ENCODE data around the gene FANCC. TPM values are rescaled to one million over a fixed set of nuclear protein-coding genes. Genes with fewer than 3 reads are reported as not detected.

The FANCC gene
- polyA plus RNA-seq, 1 of the 3 experiments (the other 2 are of a cell fraction), result 3.5 TPM

- Histone ChIP-seq H3K9me2 (no peaks in the 10 kb centered on the region), H3K27ac (ENCODE audit: low read depth in 2 of 2, low read length in 1 of 2) (no peak overlapping the region), H3K27me3 (ENCODE audit: insufficient read depth) (no peaks in the 10 kb centered on the region), H3K79me2 (ENCODE audit: insufficient read depth) (no peaks in the 10 kb centered on the region; the same call in 1 of the 2 replicates), H3K4me1 (ENCODE audit: control insufficient read depth in 1 of 2, insufficient read depth in 2 of 2, low read depth in 1 of 2, low read length in 1 of 2) (no peaks in the 10 kb centered on the region; a peak in 1 of 4 replicates), H2AFZ (ENCODE audit: low read depth) (no peak overlapping the region), H3K4me3 (ENCODE audit: low read depth in 2 of 2, low read length in 1 of 2) (no peak overlapping the region), H3F3A (replicated peaks; ENCODE audit: insufficient read depth) (no peaks in the 10 kb centered on the region), H3K9ac (no peak overlapping the region), H4K20me1 (ENCODE audit: insufficient read depth) (no peaks in the 10 kb centered on the region), H3K4me2 (no peak overlapping the region), H3K9me3 (0 out of 2 replicates have a peak, but pooled peaks cover 8% of the 10 kb centered on the region), H3K36me3 (replicated peaks in 1 of 2; ENCODE audit: control insufficient read depth in 1 of 2, insufficient read depth in 2 of 2, low read length in 1 of 2) (no peaks in the 10 kb centered on the region)
- ChIA-PET CTCF (no interaction called here), POLR2A (no interaction called here)
- no peak for DNase-seq
- 77% methylated on average over 1 of the region's 1 CpG for WGBS (ENCODE audit: low lambda C conversion rate)
- TF ChIP-seq PBX3 (IDR thresholded peaks at IDR 0.05) (no peak), RFX5 (IDR thresholded peaks at IDR 0.05; ENCODE audit: low read length) (no peak), NFIC (IDR thresholded peaks at IDR 0.05; ENCODE audit: borderline replicate concordance) (no peak), ELF1 (IDR thresholded peaks at IDR 0.05) (no peak), FOXJ3 (CRISPR knock-in tag; IDR thresholded peaks at IDR 0.05) (no peak)
Measured at GRCh38 chr9:95285307-95285706, 32.2 kb downstream of the FANCC start.

GRCh38 chr9:95284162-95285080, 33.1 kb downstream of the FANCC start:
- no peaks in the 10 kb centered on the region for H4K20me1 ChIP-seq (ENCODE audit: insufficient read depth)
- H3K27ac ChIP-seq (ENCODE audit: low read depth in 2 of 2, low read length in 1 of 2), result no peak overlapping the region
- no peaks in the 10 kb centered on the region for H3F3A ChIP-seq (replicated peaks; ENCODE audit: insufficient read depth)
- CTCF ChIA-PET, result interaction anchor here (1.2 kb wide), 1 partner anchor 933 kb away, joined by 3 read pairs; no protein-coding TSS in a partner anchor
- no peak overlapping the region for H3K4me3 ChIP-seq (ENCODE audit: low read depth in 2 of 2, low read length in 1 of 2)
- POLR2A ChIA-PET, result no interaction called here
- H3K9me3 ChIP-seq, result 0 out of 2 replicates have a peak, but pooled peaks cover 8% of the 10 kb centered on the region
- no peaks in the 10 kb centered on the region for H3K27me3 ChIP-seq (ENCODE audit: insufficient read depth)
- H3K36me3 ChIP-seq (replicated peaks in 1 of 2; ENCODE audit: control insufficient read depth in 1 of 2, insufficient read depth in 2 of 2, low read length in 1 of 2), result no peaks in the 10 kb centered on the region
- H3K4me2 ChIP-seq, result no peak overlapping the region
- no peaks in the 10 kb centered on the region; the same call in 1 of the 2 replicates for H3K79me2 ChIP-seq (ENCODE audit: insufficient read depth)
- no peak for DNase-seq
- H3K9ac ChIP-seq, result no peak overlapping the region
- H3K4me1 ChIP-seq (ENCODE audit: control insufficient read depth in 1 of 2, insufficient read depth in 2 of 2, low read depth in 1 of 2, low read length in 1 of 2), result no peaks in the 10 kb centered on the region; a peak in 1 of 4 replicates
- no peak overlapping the region for H2AFZ ChIP-seq (ENCODE audit: low read depth)
- H3K9me2 ChIP-seq, result no peaks in the 10 kb centered on the region
- WGBS (ENCODE audit: low lambda C conversion rate), result 92% methylated on average over 9 of the region's 9 CpGs
- TF ChIP-seq TCF12 (IDR thresholded peaks at IDR 0.05) (no peak), ZBTB33 (IDR thresholded peaks at IDR 0.05; ENCODE audit: borderline replicate concordance, low read depth) (no peak), JUND (IDR thresholded peaks at IDR 0.05) (no peak), FOXM1 (IDR thresholded peaks at IDR 0.05; ENCODE audit: low read depth) (no peak), RCOR1 (IDR thresholded peaks at IDR 0.05; ENCODE audit: low read length) (no peak), SIN3A (IDR thresholded peaks at IDR 0.05; ENCODE audit: borderline replicate concordance, low read depth, low read length) (no peak), CTCF (IDR thresholded peaks at IDR 0.05) (no peak), EP300 (IDR thresholded peaks at IDR 0.05; ENCODE audit: borderline replicate concordance in 1 of 2, low read depth in 1 of 2, low read length in 1 of 2) (no peak), GABPA (IDR thresholded peaks at IDR 0.05; ENCODE audit: low read depth) (no peak), RAD21 (IDR thresholded peaks at IDR 0.05; ENCODE audit: low read length) (no peak), NFIC (IDR thresholded peaks at IDR 0.05; ENCODE audit: borderline replicate concordance) (no peak), CHD2 (IDR thresholded peaks at IDR 0.05; ENCODE audit: low read length, partially characterized antibody) (no peak), MXI1 (IDR thresholded peaks at IDR 0.05; ENCODE audit: low read depth, low read length) (no peak), PBX3 (IDR thresholded peaks at IDR 0.05) (no peak), RFX5 (IDR thresholded peaks at IDR 0.05; ENCODE audit: low read length) (no peak), POLR2AphosphoS5 (IDR thresholded peaks at IDR 0.05; ENCODE audit: low read depth, low read length) (no peak), NRF1 (IDR thresholded peaks at IDR 0.05; ENCODE audit: low read depth, low read length) (no peak)
